ENCODE data around the gene NOP10.

Gene NOP10

GRCh38 chr15:34330279-34330678, 12.7 kb downstream of the NOP10 start:
- no peak for FAIRE-seq

GRCh38 chr15:34329006-34329405, 13.9 kb downstream of the NOP10 start:
- no peak for FAIRE-seq

- no peak for FAIRE-seq
Observed at GRCh38 chr15:34327906-34328305, 15.0 kb downstream of the NOP10 start.

GRCh38 chr15:34325368-34325767, 17.6 kb downstream of the NOP10 start:
- FAIRE-seq: no peak

GRCh38 chr15:34324933-34325332, 18.0 kb downstream of the NOP10 start:
- no peak for FAIRE-seq

- FAIRE-seq: no peak
Observed at GRCh38 chr15:34323217-34323616, 19.7 kb downstream of the NOP10 start.

- peak; percentile 62 for FAIRE-seq
Observed at GRCh38 chr15:34318277-34319079, 24.5 kb downstream of the NOP10 start.

- FAIRE-seq: no peak
Observed at GRCh38 chr15:34314491-34315490, 28.1 kb downstream of the NOP10 start.

GRCh38 chr15:34311563-34311962, 31.4 kb downstream of the NOP10 start:
- FAIRE-seq: no peak

- FAIRE-seq: no peak
Observed at GRCh38 chr15:34304613-34305012, 38.3 kb downstream of the NOP10 start.

GRCh38 chr15:34301058-34301457, 41.9 kb downstream of the NOP10 start:
- FAIRE-seq: no peak

- FAIRE-seq: no peak
Observed at GRCh38 chr15:34297059-34297458, 45.9 kb downstream of the NOP10 start.

GRCh38 chr15:34292621-34293020, 50.3 kb downstream of the NOP10 start:
- no peak for FAIRE-seq
